ENCODE data around the gene ZNF593.

Gene ZNF593
- total RNA-seq = 1.7 to 12.7 (median 6.3) reads per million in 18 experiments

GRCh38 chr1:26169669-26170471 lies at the start of gene ZNF593:
ZNF593 (plus strand) TSS chr1:26169908; CDS start chr1:26169984, 76 bp downstream.
- DNase-seq = peak; percentile 92 to 96

DNA sequence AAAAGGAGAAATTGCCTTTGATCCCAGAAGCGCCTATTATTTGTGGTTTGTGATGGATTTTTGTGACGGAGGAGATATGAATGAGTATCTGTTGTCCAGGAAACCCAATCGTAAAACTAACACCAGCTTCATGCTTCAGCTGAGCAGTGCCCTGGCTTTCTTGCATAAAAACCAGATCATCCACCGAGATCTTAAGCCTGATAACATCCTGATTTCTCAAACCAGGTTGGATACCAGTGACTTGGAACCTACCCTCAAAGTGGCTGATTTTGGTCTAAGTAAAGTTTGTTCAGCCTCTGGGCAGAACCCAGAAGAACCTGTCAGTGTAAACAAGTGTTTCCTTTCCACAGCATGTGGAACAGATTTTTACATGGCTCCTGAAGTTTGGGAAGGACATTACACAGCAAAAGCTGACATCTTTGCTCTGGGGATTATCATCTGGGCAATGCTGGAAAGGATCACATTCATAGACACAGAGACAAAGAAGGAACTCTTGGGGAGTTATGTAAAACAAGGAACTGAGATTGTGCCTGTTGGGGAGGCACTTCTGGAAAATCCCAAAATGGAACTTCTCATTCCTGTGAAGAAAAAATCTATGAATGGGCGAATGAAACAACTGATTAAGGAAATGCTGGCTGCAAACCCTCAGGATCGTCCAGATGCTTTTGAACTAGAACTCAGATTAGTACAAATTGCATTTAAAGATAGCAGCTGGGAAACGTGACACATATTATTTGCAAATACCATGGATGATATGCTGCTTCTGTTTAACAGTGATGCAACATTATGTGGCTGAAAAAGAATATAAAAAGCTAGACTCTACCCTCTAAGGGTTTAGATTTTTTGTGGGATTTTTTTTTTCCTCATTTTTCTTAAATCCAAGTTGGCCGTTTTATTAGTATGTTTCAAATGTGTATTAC lies 47.6 kb upstream of the ZNF593 start:
- DNase-seq = peak; percentile 48 to 58

DNA sequence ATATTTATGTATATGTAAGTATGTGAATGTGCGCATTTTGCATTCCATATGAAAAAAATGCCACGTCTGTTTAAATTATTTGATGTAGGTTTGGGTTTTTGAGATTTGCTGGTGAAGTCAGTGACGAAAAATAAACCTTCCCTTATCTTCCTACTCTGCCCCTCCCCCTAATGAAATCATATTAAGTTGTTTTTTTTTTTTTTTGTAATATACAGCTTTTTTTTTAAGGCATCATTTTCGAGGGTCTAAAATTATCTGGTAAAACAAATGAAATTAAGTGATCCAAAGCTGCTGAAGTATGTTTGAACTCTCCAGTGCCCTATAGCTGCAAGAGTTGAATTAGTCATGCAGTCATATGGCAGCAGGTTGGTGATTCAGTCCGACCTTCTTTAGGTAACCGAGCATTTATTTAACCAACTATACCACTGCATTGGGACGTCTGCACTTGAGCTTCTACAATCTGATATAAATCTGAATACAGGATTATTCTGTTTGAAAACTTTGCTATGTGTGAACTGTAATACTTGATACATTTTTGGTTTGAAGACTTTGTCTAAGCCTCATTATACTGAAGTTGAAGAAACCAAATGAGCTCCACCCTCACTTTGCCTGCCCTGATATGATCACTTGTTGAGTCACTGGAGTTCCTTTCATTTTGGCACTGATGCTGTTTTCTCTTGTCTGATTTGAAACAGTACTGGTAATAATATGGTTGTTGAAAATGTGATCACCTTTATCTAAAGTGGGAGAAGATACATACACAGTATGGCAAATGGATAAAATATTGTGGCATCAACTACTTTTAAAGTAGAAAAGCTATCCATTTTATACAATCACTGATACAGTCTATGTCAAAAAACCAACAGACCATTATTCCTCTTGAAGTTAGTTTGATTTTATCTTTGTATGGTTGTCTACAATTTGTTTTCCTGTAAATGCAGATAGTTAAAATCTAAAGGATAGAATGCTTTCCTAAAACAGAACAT lies 46.4 kb upstream of the ZNF593 start:
- DNase-seq = peak; percentile 20 to 28

GRCh38 chr1:26124418-26125331 lies 45.0 kb upstream of the ZNF593 start:
- DNase-seq = no peak

DNA sequence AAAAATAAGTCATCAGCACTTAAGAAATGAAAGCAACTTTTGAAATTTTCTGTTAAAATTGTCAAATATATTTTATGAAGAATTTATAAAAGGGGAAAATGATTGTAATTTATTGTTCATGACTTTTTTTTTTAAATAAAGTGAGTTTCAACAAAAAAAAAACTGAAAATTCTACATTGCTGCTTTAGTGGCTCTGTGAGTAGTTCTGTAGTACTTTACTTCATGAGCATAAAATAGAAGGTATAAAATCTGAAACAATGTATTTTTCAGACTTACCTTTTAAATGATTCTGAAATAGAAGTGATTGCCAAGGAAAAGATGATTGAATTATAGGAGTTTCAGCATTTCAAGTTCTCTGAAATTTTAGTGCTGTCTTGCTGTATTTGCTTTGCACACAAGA lies 44.3 kb upstream of the ZNF593 start:
- no peak for DNase-seq

DNA sequence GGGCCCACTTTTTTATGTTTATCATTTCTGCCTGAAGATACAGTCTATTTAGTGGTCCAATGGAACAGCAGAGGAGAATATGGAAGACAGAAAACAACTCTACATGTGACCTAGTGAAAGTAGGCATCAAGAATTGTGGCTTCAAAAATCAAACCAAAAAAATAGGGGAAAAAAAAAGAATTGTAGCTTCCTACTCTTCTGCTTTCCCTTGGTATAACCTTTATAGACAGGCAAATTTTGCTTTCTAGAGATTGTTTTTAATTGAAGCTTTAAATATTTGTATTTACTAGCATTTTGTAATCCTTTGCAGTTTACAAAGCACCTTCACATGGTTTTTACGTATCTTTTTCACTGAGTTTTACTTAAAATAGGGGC lies 43.8 kb upstream of the ZNF593 start:
- no peak for DNase-seq

DNA sequence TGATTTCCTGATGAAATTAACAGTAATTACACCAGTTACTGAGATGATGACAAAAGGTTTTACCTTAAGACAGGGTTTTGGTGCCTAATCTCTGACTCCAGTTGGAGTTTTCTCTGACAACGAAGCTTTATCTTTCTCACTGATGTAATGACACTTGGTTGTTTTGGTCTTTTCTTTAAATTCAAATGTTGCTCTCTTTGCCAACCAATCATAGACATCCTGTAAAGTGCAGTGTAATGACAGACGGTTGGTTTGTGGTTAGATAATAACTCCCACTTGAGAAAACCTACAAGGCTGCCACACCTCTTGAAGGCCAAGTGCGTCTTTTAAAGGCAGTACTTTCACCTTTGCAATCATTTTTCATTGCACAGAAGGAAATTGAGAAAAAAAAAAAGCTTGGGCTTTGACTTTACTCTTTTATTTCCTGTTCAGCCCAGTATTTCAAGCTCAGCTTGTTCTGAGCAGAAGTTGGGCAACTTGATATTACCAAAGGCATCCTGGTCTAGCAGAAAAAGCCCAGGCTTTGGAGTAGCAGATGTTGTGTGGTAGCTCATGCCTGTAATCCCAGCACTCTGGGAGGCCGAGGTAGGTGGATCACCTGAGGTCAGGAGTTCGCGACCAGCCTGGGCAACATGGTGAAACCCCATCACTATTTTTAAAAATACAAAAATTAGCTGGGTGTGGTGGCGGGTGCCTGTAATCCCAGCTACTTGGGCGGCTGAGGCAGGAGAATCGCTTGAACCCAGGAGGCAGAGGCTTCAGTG lies 43.2 kb upstream of the ZNF593 start:
- peak; percentile 74 to 83 for DNase-seq

GRCh38 chr1:26127235-26128163 lies 42.2 kb upstream of the ZNF593 start:
- DNase-seq = peak; percentile 62 to 69

- no peak for DNase-seq
Observed at GRCh38 chr1:26129778-26130177, 39.9 kb upstream of the ZNF593 start.

DNA sequence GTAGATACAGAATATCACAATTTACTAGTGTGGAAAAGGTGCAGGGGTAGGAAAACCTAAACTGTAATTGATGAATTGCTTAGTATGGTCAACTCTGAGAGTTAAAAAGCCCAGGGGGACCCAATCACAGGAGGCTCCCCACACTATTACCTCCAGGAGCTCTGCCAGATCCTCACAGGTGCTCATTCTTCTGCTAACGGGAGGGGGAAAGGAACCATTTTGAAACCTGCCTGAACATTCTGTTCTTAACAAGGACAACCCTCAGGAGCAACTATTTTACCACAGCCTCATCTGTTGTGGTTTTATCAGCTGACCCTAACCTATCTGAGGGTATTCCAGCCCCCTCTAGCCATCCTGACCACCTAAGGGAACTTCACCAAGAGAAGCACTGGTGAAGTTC lies 39.0 kb upstream of the ZNF593 start:
- DNase-seq = no peak

GRCh38 chr1:26132128-26132833 lies 37.4 kb upstream of the ZNF593 start:
- no peak for DNase-seq

DNA sequence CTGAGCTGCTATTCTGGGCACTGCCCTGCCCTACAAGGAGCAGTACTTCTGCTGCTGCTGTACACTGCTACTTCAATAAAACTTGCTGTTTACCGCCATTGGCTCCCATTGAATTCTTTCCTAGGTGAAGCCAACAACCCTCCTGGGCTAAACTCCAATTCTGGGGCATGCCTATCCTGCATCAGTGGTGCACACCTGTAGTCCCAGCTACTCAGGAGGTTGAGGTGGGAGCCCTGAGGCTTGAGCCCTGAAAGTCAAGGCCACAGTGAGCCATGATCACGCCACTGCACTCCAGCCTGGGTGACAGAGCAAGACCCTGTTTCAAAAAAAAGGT lies 36.9 kb upstream of the ZNF593 start:
- DNase-seq = no peak

DNA sequence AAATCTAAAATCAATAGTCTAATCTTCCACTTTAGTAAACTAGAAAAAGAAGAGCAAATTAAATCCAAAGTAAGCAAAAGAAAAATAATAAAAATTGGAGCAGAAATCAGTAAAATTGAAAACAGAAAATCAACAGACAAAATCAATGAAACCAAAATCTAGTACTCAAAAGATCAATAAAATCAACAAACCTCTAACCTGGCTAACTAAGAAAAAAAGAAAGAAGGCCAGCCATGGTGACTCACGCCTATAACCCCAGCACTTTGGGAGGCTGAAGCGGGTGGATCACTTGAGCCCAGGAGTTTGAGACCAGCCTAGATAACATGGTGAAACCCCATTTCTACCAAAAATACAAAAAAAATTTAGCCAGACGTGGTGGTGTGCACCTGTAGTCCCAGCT lies 35.2 kb upstream of the ZNF593 start:
- DNase-seq = no peak

DNA sequence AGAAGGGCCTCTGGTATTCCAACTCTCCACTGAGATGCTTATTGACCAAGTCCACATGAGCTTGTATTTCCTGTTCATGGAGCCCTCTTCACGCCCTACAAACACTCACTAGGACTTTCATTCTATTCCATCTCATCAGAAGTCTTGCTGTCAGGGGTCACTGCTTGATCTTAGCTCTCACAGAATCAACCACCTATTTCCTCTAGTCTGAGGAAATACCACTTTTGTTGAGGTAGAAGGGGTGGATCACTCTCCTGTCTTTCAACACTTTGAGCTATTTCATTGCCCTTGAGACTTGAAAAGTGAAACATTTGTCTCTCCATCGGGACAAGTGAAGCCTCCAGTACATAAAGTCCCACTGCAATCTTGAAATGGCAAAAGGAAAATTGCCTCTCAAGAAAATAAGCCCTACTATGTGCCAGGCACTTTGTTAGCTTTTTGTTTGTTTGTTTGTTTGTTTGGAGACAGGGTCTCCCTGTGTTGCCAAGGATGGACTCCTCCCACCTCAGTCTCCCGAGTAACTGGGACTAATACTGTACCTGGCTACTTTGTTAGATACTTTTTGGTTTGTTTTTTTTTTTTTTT lies 30.6 kb upstream of the ZNF593 start:
- no peak for DNase-seq

DNA sequence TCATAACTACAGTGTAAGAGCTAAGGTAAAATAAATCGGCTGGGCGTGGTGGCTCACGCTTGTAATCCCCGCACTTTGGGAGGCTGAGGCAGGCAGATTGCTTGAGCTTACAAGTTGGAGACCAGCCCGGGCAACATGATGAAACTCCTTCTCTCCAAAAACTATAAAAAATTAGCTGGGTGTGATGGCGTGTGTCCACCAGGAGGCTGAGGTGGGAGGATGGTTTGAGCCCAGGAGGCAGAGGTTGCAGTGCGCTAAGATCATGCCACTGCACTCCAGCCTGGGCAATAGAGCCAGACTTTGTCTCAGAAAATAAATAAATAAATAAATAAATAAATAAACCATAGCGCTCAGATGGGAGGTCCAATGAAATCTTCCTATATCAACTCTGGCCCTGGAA lies 27.5 kb upstream of the ZNF593 start:
- DNase-seq = no peak

DNA sequence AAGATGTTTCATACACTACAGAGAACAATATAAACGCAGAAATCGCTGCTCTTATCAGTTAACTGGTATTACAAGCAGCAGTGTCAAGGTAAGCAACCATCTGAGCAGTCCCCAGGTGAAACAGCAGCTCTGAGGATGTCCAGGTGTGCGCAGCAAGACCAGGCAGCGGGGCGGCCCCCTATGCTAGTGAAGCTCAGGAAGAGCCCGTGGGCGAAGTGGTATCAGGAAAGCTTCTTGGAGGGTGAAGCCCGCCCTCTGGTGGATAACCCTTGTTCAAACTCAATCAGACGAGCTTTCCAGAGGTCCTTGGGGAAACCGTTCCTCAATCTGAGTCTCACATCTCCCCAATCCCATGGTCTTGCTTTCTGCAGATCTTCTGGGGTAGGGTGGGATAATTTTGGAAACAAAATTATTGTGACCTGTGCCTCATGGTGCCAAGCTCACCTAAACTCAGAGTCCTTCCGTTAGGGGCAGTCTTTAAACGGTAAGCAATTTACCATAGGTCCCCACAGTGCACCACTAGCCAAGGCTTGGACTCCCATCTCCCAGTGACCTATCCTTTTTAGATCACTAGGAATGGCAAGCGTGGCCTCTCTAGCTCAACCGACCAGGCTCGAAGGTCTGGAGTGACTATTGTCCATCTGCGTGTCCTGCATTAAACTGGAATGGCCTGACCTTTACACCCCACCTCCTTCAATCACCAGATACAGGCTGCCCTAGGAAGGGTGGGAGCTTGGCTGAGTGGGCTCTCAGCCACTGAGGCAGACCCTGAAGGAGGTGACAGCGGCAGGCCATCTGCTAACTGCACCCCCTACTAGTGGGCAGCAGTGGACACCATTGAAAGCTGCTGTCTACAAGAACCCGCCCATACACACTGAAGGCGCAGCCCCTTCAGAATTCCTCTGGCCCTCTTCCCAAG lies 24.4 kb upstream of the ZNF593 start:
- DNase-seq = peak; percentile 85 to 87

- DNase-seq = no peak
Observed at GRCh38 chr1:26145960-26146294, 23.8 kb upstream of the ZNF593 start.

All from inflammatory macrophage (primary cell).